HEK293T (cell line): Measurements from ENCODE around the gene DNAJC4.

Source experiments
- CTCF ChIA-PET: fragments of 350-600 bp; formaldehyde crosslinking; extraction: SDS; loops from one replicate; lab custom pipeline; 2021; ENCODE audit warnings: antibody characterized with exemption, inconsistent platforms; lab: Yijun Ruan, JAX
- POLR2A ChIA-PET: fragments of 350-600 bp; formaldehyde crosslinking; extraction: SDS; loops from one replicate; lab custom pipeline; 2020; ENCODE audit warnings: antibody characterized with exemption, inconsistent platforms; lab: Yijun Ruan, JAX
- DNase-seq: peaks from one replicate; pipeline ENCODE4 v3.0.0; 2012; ENCODE audit warnings: mixed read lengths; ENCODE audit errors: extremely low spot score
- ARNT ChIP-seq: fragments of 450-650 bp; IDR thresholded peaks from 2 replicates; pipeline ENCODE4 v1.6.1; 2017; ENCODE audit warnings: mild to moderate bottlenecking
- BHLHE40 ChIP-seq: fragments of 450-650 bp; IDR thresholded peaks from 2 replicates; pipeline ENCODE4 v1.6.1; 2016; ENCODE audit warnings: mild to moderate bottlenecking, moderate library complexity, borderline replicate concordance
- CTBP1 ChIP-seq: fragments of 450-650 bp; IDR thresholded peaks from 2 replicates; pipeline ENCODE4 v1.6.1; 2016; ENCODE audit warnings: borderline replicate concordance
- ELF4 ChIP-seq: fragments of 450-650 bp; IDR thresholded peaks from 2 replicates; pipeline ENCODE4 v1.6.1; 2017; ENCODE audit warnings: antibody characterized with exemption
- FOXA1 ChIP-seq: fragments of 450-650 bp; IDR thresholded peaks from 2 replicates; pipeline ENCODE4 v1.6.1; 2016; ENCODE audit warnings: mild to moderate bottlenecking
- FOXK2 ChIP-seq: fragments of 450-650 bp; IDR thresholded peaks from 2 replicates; pipeline ENCODE4 v1.6.1; 2016; ENCODE audit warnings: mild to moderate bottlenecking
- FOXM1 ChIP-seq: fragments of 450-650 bp; IDR thresholded peaks from 2 replicates; pipeline ENCODE4 v1.6.1; 2017; ENCODE audit warnings: mild to moderate bottlenecking, borderline replicate concordance
- HDGF ChIP-seq: fragments of 450-650 bp; IDR thresholded peaks from 2 replicates; pipeline ENCODE4 v1.6.1; 2017; ENCODE audit warnings: antibody characterized with exemption, borderline replicate concordance
- L3MBTL2 ChIP-seq: fragments of 450-650 bp; conservative IDR thresholded peaks from 2 replicates; pipeline ENCODE4 v1.6.1; 2016; ENCODE audit warnings: mild to moderate bottlenecking
- LEF1 ChIP-seq: fragments of 450-650 bp; IDR thresholded peaks from 2 replicates; pipeline ENCODE4 v1.6.1; 2017; ENCODE audit warnings: mild to moderate bottlenecking, borderline replicate concordance
- NFRKB ChIP-seq: fragments of 450-650 bp; IDR thresholded peaks from 2 replicates; pipeline ENCODE4 v1.6.1; 2016; ENCODE audit warnings: mild to moderate bottlenecking, moderate library complexity
- SP1 ChIP-seq: fragments of 450-650 bp; IDR thresholded peaks from 2 replicates; pipeline ENCODE4 v1.6.1; 2017
- SUZ12 ChIP-seq: fragments of 450-650 bp; IDR thresholded peaks from 2 replicates; pipeline ENCODE4 v1.6.1; 2016; ENCODE audit warnings: mild to moderate bottlenecking
- TARDBP ChIP-seq: fragments of 450-650 bp; IDR thresholded peaks from 2 replicates; pipeline ENCODE4 v1.6.1; 2016
- ZNF384 ChIP-seq: fragments of 450-650 bp; IDR thresholded peaks from 2 replicates; pipeline ENCODE4 v1.6.1; 2016
- TF ChIP-seq, protein P1 (sequence below): fragments of 450-650 bp; IDR thresholded peaks from 2 replicates; pipeline ENCODE4 v1.6.1; 2016

Gene DNAJC4

DNA sequence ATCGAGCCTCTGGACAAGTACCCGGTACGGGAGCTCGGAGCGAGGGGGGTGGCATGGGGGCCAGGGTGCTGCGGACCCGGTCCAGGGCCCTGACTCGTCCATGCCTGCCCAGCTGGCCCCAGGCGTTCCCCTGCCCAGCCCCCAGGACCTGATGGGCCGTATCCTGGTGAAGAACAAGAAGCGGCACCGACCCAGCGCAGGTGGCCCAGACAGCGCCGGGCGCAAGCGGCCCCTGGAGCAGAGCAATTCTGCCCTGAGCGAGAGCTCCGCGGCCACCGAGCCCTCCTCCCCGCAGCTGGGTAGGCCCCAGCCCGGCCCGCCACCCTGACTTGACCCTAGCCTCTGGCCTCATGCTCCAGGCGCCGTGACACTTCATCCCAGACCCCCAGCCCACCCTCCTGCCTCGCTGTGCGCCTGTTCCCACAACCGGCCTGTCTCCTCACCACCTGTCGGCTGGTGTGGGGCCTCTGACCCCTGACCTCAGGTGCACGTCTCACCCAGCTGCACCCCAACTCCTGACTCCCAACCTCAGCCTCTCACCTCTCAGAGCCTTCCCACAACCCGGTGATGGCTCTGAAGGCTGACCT lies 28.7 kb downstream of the DNAJC4 start:
- CTCF ChIA-PET = no interaction called here
- POLR2A ChIA-PET = interaction anchor here (4.1 kb wide), 1 partner anchor 12 kb away, joined by 18 read pairs; the partner anchor contains the start of gene PPP1R14B
- DNase-seq = no peak
- TF ChIP-seq HDGF = no peak
- TF ChIP-seq ELF4 = no peak
- no peak for TF ChIP-seq FOXK2
- no peak for TF ChIP-seq TARDBP
- no peak for TF ChIP-seq FOXA1
- no peak for TF ChIP-seq SUZ12
- no peak for TF ChIP-seq NFRKB
- no peak for TF ChIP-seq BHLHE40
- no peak for TF ChIP-seq FOXM1
- TF ChIP-seq, protein P1, sequence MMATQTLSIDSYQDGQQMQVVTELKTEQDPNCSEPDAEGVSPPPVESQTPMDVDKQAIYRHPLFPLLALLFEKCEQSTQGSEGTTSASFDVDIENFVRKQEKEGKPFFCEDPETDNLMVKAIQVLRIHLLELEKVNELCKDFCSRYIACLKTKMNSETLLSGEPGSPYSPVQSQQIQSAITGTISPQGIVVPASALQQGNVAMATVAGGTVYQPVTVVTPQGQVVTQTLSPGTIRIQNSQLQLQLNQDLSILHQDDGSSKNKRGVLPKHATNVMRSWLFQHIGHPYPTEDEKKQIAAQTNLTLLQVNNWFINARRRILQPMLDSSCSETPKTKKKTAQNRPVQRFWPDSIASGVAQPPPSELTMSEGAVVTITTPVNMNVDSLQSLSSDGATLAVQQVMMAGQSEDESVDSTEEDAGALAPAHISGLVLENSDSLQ = no peak
- TF ChIP-seq ZNF384 = no peak
- no peak for TF ChIP-seq CTBP1
- TF ChIP-seq SP1 = no peak
- TF ChIP-seq ARNT = no peak
- no peak for TF ChIP-seq L3MBTL2
- no peak for TF ChIP-seq LEF1

DNA sequence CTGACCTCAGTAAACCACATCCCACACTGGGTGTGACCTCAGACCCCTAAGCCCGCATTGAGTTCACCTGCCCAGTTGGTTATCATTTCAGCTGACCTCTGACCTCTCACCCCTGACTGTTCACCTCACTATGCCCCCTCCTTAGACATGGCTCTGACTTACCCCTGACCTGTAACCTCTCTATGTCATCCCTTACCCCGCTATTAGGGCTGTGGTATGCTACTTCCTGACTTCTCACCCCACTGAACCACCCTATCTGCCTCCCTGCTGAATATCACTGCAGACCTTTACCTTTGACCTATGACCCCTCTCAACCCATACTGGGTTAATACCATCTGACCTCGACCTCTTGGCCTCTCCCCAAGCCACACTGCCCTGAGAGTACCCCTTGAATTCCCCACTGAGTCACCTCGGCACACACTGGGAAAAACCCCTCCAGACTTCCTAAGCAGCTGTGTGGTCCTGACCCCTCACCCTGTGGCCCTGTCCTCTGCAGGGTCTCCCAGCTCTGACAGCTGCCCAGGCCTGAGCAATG lies 29.3 kb downstream of the DNAJC4 start:
- POLR2A ChIA-PET = interaction anchor here (4.1 kb wide), 1 partner anchor 13 kb away, joined by 18 read pairs; the partner anchor contains the start of gene PPP1R14B
- CTCF ChIA-PET = no interaction called here
- DNase-seq = no peak
- TF ChIP-seq, protein P1 = no peak
- TF ChIP-seq HDGF (no peak), TARDBP (no peak), ARNT (no peak), ELF4 (no peak), NFRKB (no peak), SUZ12 (no peak), FOXA1 (no peak), SP1 (no peak), FOXK2 (no peak), L3MBTL2 (no peak), BHLHE40 (no peak), ZNF384 (no peak), FOXM1 (no peak), CTBP1 (no peak), LEF1 (no peak)

DNA sequence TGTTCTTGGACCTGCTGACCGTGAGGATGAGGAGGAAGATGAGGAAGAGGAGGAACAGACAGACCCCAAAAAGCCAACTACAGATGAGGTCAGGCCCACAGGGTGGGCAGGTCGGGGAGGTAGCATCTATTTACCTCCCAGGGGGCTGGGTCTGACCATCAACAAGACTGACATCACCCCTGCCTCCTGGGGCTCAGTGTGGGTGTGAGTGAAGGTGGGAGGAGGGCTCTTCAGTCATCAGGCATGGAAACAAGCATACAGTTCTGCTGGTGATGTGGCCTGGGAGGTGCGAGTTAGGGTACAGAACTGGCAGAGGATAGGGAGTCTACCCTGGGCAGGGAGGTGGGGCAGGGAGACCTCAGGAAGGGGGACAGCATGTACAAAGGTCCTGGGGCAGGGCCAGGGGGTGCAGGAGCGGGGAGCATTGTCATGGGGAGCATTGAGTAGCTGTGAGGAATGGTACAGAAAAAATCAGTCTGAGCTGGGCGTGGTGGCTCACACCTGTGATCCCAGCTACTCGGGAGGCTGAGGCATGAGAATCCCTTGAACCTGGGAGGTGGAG lies 29.9 kb downstream of the DNAJC4 start:
- ChIA-PET CTCF (no interaction called here), POLR2A (interaction anchor here (1.4 kb wide), 1 partner anchor 57 kb away, joined by 3 read pairs; the partner anchor contains the start of gene PRDX5)
- no peak for DNase-seq
- TF ChIP-seq FOXA1 (no peak), TARDBP (no peak), FOXK2 (no peak)

DNA sequence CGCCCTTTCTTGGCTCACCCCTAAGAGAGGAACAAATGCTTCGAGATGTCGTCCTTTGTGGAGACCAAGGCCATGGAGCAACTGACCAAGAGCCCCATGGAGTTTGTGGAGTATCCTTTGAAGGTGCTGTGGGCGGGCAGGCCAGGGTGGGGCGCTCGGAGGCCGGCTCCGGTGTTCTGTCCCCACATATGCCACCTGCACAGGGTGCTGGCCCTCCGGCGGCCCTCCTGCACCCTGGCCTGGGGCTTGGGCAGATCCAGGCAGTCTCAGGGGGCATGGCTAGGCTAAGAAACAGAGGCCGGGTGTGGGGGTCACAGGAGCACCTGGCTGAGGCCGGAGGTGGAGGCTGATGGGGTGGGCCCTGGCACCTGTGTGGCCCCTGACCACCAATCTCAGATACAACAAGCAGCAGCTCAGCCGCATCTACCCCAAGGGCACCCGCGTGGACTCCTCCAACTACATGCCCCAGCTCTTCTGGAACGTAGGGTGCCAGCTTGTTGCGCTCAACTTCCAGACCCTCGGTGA lies 31.3 kb downstream of the DNAJC4 start:
- CTCF ChIA-PET = no interaction called here
- no peak for DNase-seq
- TF ChIP-seq FOXK2 (no peak), NFRKB (no peak), L3MBTL2 (no peak), LEF1 (no peak), BHLHE40 (no peak), FOXM1 (no peak), TARDBP (no peak), ARNT (no peak), ZNF384 (no peak), CTBP1 (no peak), HDGF (no peak), FOXA1 (no peak)
- TF ChIP-seq, protein P1 = no peak
- POLR2A ChIA-PET = interaction anchor here (1.4 to 1.6 kb wide), 2 partner anchors 10 to 56 kb away, joined by 3 to 4 read pairs; partner anchors contain the start of gene PRDX5

DNA sequence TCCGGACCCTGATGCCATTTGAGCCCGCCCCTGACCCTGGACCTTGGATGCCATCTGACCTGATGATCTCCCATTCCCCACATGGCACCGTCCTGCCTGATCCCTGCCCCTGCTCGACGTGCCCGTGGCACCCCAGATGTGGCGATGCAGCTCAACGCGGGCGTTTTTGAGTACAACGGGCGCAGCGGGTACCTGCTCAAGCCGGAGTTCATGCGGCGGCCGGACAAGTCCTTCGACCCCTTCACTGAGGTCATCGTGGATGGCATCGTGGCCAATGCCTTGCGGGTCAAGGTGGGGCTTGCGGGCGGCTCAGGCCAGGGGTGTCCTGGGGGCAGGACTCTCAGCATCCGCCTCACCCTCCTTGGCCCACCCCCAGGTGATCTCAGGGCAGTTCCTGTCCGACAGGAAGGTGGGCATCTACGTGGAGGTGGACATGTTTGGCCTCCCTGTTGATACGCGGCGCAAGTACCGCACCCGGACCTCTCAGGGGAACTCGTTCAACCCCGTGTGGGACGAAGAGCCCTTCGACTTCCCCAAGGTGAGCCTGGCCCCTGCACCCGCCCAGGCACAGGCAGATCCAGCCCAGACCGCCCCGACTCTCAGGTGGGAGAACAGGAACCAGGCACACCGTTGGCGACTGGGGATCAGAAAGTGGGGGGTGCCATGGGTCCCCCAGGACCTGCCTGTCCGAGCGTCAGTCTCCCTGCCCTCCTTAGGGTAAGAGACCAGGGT lies 32.1 kb downstream of the DNAJC4 start:
- ChIA-PET POLR2A (interaction anchor here (1.6 kb wide), 1 partner anchor 9 kb away, joined by 4 read pairs; no protein-coding TSS in a partner anchor), CTCF (no interaction called here)
- TF ChIP-seq TARDBP = no peak
- TF ChIP-seq ZNF384 = no peak
- no peak for TF ChIP-seq L3MBTL2
- TF ChIP-seq FOXA1 = no peak
- no peak for DNase-seq
